ENCODE data around the gene C2CD4C. TPM values are rescaled to one million over a fixed set of nuclear protein-coding genes. Genes with fewer than 3 reads are reported as not detected.

Gene C2CD4C
- total RNA-seq, 1 experiment from 2014 or later = 13.6 TPM

DNA sequence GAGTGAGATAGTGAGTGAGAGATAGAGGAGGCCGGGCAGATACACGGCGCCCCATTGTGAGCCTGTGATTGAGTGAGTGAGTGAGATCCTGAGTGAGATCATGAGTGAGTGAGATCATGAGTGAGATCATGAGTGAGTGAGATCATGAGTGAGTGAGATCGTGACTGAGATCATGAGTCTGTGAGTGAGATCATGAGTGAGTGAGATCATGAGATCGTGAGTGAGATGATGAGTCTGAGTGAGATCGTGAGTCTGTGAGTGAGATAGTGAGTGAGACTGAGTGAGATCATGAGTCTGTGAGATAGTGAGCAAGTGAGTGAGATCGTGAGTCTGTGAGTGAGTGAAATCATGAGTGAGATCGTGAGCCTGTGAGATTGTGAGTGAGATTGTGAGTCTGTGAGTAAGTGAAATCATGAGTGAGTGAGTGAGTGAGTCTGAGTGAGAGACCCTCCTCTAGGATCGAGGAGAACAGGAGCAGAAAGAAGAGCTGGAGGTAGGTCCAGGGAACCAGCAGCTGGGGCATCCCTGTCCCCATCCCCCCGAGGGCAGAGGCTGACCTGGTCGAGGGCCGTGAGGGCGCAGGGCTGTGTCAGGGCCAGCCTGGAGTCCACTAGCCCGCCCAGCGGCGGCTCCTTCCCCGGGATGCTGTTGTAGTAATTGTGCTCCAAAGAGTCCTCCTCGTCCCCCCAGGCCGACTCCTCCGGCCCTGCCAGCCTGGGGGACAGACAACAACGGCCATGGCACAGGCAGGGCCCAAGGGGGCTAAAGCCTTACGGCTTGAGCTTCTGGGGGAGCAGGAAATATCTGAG is 25.4 kb upstream of the C2CD4C start:
- ATAC-seq = no peak
- no TSS peak for BruUV-seq (replicated peaks)
- Histone ChIP-seq H3K4me3 (ENCODE audit: low read depth in 2 of 2, low read length in 2 of 2) (no peak overlapping the region), H3K27me3 (ENCODE audit: control insufficient read depth, insufficient read depth, low read length) (no peaks in the 10 kb centered on the region), H3K36me3 (ENCODE audit: control insufficient read depth, insufficient read depth, low read length) (no peaks in the 10 kb centered on the region), H3K4me1 (ENCODE audit: control insufficient read depth, insufficient read depth, low read length) (no peaks in the 10 kb centered on the region), H3K27ac (ENCODE audit: low read length) (no peak overlapping the region), H3K9me3 (ENCODE audit: control insufficient read depth, insufficient read depth, low read depth, low read length) (no peaks in the 10 kb centered on the region)
- in situ Hi-C loops (cut with HindIII; ENCODE audit: low pct_unique_long_range_greater_than_20kb, low sequenced_read_pairs) (no loop called here), intact Hi-C loops (cut with micrococcal nuclease; ENCODE audit: unreplicated experiment) (no loop called here)
- DNase-seq (ENCODE audit: low read depth, low spot score) = no peak
- POLR2A ChIA-PET = no interaction called here
- TF ChIP-seq, protein P1, sequence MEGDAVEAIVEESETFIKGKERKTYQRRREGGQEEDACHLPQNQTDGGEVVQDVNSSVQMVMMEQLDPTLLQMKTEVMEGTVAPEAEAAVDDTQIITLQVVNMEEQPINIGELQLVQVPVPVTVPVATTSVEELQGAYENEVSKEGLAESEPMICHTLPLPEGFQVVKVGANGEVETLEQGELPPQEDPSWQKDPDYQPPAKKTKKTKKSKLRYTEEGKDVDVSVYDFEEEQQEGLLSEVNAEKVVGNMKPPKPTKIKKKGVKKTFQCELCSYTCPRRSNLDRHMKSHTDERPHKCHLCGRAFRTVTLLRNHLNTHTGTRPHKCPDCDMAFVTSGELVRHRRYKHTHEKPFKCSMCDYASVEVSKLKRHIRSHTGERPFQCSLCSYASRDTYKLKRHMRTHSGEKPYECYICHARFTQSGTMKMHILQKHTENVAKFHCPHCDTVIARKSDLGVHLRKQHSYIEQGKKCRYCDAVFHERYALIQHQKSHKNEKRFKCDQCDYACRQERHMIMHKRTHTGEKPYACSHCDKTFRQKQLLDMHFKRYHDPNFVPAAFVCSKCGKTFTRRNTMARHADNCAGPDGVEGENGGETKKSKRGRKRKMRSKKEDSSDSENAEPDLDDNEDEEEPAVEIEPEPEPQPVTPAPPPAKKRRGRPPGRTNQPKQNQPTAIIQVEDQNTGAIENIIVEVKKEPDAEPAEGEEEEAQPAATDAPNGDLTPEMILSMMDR (IDR thresholded peaks at IDR 0.05) = no peak
- TF ChIP-seq POLR2AphosphoS5 (IDR thresholded peaks at IDR 0.05; ENCODE audit: low read depth, low read length) (no peak), TCF7L2 (IDR thresholded peaks at IDR 0.05; ENCODE audit: low read depth, low read length) (no peak), SIN3A (IDR thresholded peaks at IDR 0.05; ENCODE audit: borderline replicate concordance, insufficient read depth, low read depth, low read length) (no peak)
- TF ChIP-seq, protein P2, sequence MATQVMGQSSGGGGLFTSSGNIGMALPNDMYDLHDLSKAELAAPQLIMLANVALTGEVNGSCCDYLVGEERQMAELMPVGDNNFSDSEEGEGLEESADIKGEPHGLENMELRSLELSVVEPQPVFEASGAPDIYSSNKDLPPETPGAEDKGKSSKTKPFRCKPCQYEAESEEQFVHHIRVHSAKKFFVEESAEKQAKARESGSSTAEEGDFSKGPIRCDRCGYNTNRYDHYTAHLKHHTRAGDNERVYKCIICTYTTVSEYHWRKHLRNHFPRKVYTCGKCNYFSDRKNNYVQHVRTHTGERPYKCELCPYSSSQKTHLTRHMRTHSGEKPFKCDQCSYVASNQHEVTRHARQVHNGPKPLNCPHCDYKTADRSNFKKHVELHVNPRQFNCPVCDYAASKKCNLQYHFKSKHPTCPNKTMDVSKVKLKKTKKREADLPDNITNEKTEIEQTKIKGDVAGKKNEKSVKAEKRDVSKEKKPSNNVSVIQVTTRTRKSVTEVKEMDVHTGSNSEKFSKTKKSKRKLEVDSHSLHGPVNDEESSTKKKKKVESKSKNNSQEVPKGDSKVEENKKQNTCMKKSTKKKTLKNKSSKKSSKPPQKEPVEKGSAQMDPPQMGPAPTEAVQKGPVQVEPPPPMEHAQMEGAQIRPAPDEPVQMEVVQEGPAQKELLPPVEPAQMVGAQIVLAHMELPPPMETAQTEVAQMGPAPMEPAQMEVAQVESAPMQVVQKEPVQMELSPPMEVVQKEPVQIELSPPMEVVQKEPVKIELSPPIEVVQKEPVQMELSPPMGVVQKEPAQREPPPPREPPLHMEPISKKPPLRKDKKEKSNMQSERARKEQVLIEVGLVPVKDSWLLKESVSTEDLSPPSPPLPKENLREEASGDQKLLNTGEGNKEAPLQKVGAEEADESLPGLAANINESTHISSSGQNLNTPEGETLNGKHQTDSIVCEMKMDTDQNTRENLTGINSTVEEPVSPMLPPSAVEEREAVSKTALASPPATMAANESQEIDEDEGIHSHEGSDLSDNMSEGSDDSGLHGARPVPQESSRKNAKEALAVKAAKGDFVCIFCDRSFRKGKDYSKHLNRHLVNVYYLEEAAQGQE (IDR thresholded peaks at IDR 0.05; ENCODE audit: insufficient read depth in 1 of 2, low read depth in 2 of 2, low read length in 1 of 2) = no peak
- CTCF ChIA-PET = no interaction called here

DNA sequence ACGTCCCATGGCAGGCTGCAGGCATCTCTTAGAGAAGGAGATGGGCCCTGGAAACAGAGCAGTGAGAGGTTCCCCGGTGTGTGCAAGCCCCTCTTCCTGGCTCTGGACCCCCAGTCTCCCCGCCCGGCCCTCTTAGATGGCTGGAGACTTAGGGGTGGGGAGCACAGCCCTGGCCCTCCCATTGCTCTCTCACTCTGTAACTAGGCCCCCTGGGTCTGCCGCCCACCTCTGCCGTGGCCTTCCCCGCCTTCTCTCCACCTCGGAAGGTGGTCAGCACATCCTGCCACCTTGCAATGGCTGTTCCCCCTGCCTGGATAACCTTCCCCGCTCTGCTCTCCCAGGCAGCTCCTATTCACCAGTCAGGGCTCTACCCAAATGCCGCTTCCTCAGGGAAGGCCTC is 21.8 kb upstream of the C2CD4C start:
- Histone ChIP-seq H3K27me3 (ENCODE audit: control insufficient read depth, insufficient read depth, low read length) (no peaks in the 10 kb centered on the region), H3K4me3 (ENCODE audit: low read depth in 2 of 2, low read length in 2 of 2) (no peak overlapping the region), H3K27ac (ENCODE audit: low read length) (no peak overlapping the region), H3K36me3 (ENCODE audit: control insufficient read depth, insufficient read depth, low read length) (no peaks in the 10 kb centered on the region), H3K9me3 (ENCODE audit: control insufficient read depth, insufficient read depth, low read depth, low read length) (no peaks in the 10 kb centered on the region), H3K4me1 (ENCODE audit: control insufficient read depth, insufficient read depth, low read length) (no peaks in the 10 kb centered on the region)
- no peak for ATAC-seq
- ChIA-PET POLR2A (no interaction called here), CTCF (no interaction called here)
- BruUV-seq (replicated peaks) = no TSS peak
- TF ChIP-seq POLR2AphosphoS5 (IDR thresholded peaks at IDR 0.05; ENCODE audit: low read depth, low read length) = no peak
- TF ChIP-seq, protein P2 (IDR thresholded peaks at IDR 0.05; ENCODE audit: insufficient read depth in 1 of 2, low read depth in 2 of 2, low read length in 1 of 2) = no peak
- TF ChIP-seq, protein P1 (IDR thresholded peaks at IDR 0.05) = no peak
- no peak for TF ChIP-seq SIN3A (IDR thresholded peaks at IDR 0.05; ENCODE audit: borderline replicate concordance, insufficient read depth, low read depth, low read length)
- no peak for TF ChIP-seq TCF7L2 (IDR thresholded peaks at IDR 0.05; ENCODE audit: low read depth, low read length)
- no peak for DNase-seq (ENCODE audit: low read depth, low spot score)
- in situ Hi-C loops (cut with HindIII; ENCODE audit: low pct_unique_long_range_greater_than_20kb, low sequenced_read_pairs) = no loop called here
- intact Hi-C loops (cut with micrococcal nuclease; ENCODE audit: unreplicated experiment) = no loop called here
